Measurements from ENCODE around the gene CDK5.
"Not testable (repeated sequence)": the region's sequence is repeated elsewhere in the genome, so short reads cannot be mapped to it uniquely, and the experiment has no call there.

The CDK5 gene

GRCh38 chr7:151032936-151033863, 24.5 kb downstream of the CDK5 start:
- no peak for DNase-seq

GRCh38 chr7:151031011-151031410, 26.7 kb downstream of the CDK5 start:
- DNase-seq = no peak

- no peak for DNase-seq
These were observed 28.7 kb downstream of the CDK5 start for GRCh38 chr7:151028948-151029501.

GRCh38 chr7:151028131-151028947, 29.4 kb downstream of the CDK5 start, which contains the start of gene ABCB8:
Gene ABCB8 (plus strand): TSS chr7:151028450. CDS start chr7:151028516, 66 bp downstream.
- peak; percentile 96 for DNase-seq

- not testable (repeated sequence) for DNase-seq
These were observed 30.0 kb downstream of the CDK5 start for GRCh38 chr7:151027728-151028130.

- not testable (repeated sequence) for DNase-seq
These were observed 30.6 kb downstream of the CDK5 start for GRCh38 chr7:151026771-151027727.

- DNase-seq = no peak
These were observed 31.6 kb downstream of the CDK5 start for GRCh38 chr7:151025924-151026671.

GRCh38 chr7:151024435-151025056, 33.2 kb downstream of the CDK5 start, which contains the start of gene ATG9B:
Gene ATG9B (minus strand): TSS chr7:151024494. CDS start chr7:151024423, 71 bp downstream.
- DNase-seq = no peak

- DNase-seq = no peak
These were observed 34.5 kb downstream of the CDK5 start for GRCh38 chr7:151023232-151023631.

GRCh38 chr7:151020231-151020630, 37.5 kb downstream of the CDK5 start:
- no peak for DNase-seq

GRCh38 chr7:151019130-151019447, 38.6 kb downstream of the CDK5 start:
- no peak for DNase-seq

- peak; percentile 15 for DNase-seq
These were observed 39.1 kb downstream of the CDK5 start for GRCh38 chr7:151018421-151019129.

- DNase-seq = peak; percentile 70
These were observed 39.7 kb downstream of the CDK5 start for GRCh38 chr7:151017953-151018420.

GRCh38 chr7:151017370-151017952, 40.2 kb downstream of the CDK5 start:
- DNase-seq = no peak

GRCh38 chr7:151016942-151017341, 40.8 kb downstream of the CDK5 start:
- no peak for DNase-seq

GRCh38 chr7:151016505-151016904, 41.2 kb downstream of the CDK5 start:
- DNase-seq = no peak

GRCh38 chr7:151015967-151016366, 41.7 kb downstream of the CDK5 start:
- DNase-seq = no peak

GRCh38 chr7:151014950-151015349, 42.7 kb downstream of the CDK5 start:
- no peak for DNase-seq

GRCh38 chr7:151013733-151014497, 43.8 kb downstream of the CDK5 start:
- DNase-seq = peak; percentile 79
